HG03139 (cell line): ENCODE data around the gene C22orf39.

Experiments
- ATAC-seq: cut with Tn5 transposase; IDR thresholded peaks from one replicate; pipeline ENCODE4 v1.9.1; 2021; ENCODE audit not compliant: unreplicated experiment

Gene C22orf39

DNA sequence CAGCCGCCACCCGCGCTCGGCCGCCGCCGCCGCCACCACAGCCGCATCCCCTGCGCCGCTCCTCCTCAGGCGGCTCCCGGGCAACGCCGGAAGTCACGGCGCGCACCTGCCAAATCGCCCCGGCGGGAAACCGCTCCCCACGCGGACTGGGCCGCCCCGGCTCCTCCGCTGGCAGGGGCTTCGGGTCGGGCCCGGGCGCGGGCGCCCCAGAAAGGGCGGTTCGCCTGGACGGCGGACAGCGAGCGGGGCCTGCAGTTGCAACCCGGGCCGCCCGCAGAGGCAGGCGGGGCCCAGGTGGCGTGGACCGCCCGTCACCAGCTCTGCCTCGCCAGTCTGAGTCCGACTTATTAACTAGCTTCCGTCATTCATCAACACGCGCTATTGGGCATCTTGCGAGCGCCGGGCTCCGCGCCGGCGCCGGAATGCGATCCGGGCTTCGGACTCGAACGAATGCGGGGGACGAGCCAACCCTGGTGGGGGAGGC is 15.8 kb downstream of the C22orf39 start, which contains the start of gene HIRA:
HIRA (minus strand) TSS at position 85 of the 484 bp plus-strand sequence. CDS start 257 bp downstream, outside the sequence.
- peak; percentile 39 for ATAC-seq

DNA sequence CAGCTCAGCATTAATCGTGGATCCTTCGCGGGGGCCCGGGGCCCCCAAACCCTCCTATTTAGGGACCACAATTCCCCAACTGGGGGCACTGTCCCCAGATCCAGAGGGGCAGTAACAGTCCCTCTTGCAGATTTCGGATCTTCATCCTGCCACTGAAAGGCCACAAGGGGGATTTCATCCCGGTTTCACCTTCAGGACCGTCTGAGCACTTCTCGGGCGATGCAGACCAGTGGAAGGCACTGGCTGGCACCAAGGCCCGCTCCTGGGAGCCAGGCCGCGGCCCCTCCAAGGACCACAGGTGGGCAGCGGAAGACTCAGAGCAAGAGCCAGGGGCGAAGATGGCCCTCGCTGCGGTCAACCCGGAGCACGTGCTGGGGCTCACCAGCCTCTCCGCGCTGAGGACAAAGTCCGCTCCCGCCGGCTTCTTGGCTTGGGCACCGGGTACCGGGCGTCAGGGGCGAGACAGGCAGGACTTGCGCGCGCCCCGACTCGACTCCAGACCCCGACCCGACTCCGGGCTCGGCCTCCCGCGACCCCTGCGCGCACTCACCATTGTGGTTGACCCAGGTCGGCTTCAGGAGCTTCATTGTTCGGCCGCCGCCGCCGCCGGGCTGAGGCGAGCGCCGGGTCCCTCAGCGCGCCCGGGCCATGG is 16.5 kb downstream of the C22orf39 start:
- no peak for ATAC-seq

DNA sequence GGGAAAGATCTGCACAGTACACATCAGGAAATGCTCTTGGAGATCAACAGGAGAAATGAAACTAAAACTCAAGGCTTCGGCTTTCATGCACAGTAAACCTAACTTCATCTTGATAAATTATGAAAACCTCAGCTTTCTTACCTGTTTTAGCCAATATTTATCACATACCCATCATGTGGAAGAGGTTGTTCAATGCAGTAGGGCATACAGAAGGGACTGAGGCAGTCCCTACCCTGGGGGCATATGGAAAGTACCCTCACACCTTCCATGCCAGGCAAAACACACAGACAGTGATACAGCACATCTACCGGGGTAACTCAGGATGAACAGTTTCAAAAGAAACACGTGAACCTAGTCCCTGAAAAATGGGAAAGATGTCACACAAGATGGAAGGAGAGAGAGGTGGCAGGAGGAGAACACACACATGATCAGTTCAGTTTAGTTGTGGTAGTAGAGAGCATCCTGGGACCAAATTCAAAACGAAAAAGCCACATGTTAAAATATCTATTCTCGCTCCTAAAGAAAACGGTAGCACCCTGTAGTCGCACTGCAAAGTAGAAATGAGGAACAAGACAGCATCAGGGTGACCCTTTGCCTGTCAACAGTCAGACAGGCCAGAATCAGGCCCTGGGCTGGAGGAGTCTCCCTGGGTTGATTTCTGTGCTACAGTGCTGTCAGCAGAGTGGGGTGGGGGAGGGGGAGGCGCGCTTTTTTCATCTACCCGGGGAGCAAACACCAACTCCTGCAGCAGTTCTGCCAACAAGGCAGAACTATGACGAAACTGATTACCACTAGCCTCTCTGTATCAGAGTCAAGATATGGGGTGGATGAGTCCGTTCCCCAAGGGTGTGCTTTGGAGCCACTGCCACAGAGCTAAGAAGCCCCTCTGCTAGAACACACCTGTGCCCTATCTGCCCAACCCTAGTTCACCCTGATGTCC is 17.3 kb downstream of the C22orf39 start:
- ATAC-seq, result no peak

DNA sequence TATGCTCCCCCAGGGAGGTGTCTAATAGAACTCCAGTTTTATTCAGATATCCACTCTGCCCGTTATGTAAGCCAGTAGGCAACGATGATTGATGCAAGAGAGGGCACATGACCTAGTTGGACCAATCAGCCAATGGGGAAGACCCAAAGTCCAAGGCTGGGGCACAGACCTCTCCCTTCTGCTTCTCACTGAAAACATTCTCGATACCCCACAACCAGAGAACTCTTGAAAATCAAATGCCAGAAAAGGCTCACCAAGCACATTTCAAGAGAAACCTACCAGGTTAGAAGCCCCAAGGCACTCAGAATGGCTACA is 23.4 kb downstream of the C22orf39 start:
- no peak for ATAC-seq

DNA sequence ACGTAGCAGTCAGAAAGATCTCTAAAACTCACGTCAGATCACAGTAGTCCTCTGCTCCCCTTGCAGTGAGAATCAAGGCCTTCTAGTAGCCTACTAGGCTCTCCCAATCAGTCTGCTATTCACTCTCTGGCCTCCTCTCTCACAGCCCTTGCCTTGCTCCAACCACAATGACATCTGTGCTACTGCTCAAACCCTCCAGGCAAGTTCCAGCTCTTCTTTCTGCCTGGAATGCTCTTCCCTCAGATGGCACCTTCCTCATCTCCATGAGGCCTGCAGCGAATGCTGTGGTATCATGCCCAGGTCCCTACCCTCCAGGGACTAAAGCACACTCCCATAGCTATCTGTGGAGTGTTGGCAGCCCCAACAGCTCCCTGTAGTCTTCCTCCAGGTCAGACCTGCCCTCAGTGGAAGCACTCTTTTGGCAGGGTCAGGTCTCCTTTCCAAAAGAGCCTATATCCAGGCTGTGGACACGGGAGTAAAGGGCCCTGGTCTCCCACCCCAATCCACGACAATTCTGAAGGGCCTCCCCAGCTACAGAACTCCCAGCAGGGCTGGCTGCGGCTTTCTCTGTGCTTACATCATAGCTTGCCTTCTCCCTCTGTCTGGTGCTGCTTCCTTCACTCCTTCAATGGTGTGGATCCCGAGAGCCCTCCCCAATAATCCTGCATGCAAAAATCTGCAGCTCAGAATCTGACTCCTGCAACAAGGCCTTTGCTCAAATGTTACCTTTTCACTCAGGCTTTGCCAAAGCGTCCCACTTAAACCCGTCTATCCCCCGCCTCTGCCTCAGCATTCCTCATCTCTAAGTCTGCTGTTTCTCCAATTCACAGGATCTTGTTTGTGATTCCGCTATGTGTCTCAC is 24.8 kb downstream of the C22orf39 start:
- no peak for ATAC-seq

DNA sequence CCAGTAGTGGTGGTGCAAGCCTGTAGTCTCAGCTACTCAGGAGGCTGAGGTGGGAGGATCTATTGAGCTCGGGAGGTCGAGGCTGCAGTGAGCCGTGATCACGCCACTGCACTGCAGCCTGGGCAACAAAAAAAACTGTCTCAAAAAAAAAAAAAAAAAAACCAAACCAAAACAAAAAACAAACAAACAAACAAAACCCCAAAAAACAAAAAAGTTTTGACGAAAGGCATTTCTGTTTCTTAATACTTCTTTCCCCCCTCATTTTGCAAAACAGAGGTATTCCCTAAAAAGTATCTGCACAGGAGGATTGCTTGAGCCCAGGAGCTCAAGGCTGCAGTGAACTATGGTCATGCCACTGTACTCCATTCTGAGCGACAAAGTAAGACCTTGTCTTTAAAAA is 27.2 kb downstream of the C22orf39 start:
- no peak for ATAC-seq

DNA sequence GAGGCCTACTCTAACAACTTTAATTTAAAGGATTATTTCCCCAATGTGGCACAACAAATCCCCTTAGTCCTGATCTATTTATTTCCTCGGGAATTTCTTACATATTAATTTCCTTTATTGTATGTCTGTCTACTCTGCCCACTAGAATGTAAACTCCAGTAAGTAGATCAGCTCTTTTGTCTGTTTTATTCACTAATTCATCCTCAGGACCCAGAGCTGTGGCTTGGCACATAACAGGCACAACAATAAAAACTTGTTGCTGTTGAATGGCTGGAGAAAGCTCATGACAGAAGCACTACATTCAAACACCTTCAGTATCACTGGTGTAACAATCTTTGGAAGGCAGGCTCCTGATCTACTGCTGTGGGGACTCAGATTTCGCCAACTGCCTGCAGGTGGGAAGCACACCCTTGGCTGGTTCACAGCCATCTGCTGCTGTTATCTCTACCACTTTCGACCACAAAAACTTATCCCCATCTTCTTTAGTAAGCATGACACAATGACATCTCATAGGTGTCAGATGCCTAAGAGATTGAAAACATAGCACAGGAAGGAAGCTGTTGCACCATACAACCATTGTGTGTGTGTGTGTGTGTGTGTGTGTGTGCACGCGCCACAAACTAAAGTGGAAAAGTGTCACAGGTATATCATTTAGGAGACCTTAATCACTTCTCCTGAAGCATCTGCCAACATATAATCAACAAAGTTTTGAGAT is 27.9 kb downstream of the C22orf39 start:
- ATAC-seq, result no peak

DNA sequence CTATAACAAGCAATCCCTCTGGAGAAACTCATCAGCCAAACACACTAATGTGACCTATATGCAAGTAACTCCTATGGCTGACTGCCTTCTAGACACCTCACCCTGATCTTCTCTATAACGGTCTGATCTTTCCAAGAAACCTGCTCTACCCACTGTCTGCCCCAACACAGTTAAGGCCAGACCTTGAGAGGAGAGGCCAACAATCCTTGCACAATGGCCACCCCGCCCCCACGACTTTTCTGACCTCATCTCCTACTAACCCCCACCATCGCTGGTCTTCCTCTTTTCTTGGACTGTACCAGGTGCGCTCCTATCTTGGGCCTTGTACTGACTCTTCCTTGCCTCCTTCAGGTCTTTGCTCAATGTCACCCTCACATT is 28.4 kb downstream of the C22orf39 start:
- no peak for ATAC-seq

DNA sequence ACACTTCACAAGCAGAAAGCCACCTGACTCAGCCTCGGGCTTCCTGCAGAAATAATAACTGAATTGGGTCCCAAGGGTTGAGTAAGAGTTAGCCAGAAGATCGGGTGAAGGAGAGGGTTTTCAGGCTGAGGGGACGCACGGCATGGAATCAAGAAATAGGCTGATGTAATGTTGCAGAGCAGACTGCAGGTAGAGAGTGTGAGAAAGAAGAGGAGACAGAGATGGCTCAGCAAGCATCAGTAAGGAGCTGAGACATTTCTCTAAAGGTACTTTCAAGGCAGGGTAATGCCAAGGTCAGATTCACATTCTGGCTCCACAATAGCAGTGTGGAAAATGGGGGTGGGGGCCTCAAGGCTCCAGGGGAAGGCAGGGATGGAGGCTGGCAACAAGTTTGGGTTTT is 34.6 kb downstream of the C22orf39 start:
- no peak for ATAC-seq

DNA sequence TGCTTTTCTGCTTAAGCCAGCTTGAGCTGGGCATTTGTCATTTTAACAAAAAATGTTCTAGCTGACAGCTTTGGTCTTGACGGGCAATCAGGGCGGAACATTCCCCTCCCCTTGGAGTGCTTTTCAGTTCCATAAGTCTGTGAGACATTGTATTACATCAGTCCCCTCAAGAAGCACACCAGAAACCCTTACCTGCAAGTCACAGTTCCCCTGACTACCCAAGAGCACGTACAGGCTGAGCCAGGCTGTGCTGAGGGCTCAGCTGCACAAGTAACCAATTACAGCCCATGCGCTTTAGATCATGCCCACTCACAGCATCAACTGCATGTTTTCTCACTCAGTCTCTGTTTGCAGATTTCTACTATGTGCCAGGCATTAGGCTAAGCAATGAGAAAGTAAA is 35.0 kb downstream of the C22orf39 start:
- no peak for ATAC-seq

DNA sequence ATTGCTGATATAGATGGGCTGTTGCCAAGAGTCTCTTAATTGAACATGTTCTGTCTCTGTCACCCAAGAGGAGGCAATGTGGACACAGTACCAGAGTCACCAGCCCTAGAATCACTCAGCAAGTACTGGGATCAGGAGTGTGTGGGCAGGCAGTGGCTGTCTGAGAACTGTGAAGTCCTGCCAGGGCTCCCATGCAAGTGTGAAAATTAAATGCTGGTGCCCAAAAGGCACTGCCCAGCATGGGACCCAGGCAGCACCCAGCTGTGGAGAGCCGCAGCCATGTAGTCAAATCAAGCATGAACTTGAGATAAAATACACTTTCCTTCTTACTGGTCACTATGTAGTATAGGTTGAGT is 35.8 kb downstream of the C22orf39 start:
- ATAC-seq, result no peak

DNA sequence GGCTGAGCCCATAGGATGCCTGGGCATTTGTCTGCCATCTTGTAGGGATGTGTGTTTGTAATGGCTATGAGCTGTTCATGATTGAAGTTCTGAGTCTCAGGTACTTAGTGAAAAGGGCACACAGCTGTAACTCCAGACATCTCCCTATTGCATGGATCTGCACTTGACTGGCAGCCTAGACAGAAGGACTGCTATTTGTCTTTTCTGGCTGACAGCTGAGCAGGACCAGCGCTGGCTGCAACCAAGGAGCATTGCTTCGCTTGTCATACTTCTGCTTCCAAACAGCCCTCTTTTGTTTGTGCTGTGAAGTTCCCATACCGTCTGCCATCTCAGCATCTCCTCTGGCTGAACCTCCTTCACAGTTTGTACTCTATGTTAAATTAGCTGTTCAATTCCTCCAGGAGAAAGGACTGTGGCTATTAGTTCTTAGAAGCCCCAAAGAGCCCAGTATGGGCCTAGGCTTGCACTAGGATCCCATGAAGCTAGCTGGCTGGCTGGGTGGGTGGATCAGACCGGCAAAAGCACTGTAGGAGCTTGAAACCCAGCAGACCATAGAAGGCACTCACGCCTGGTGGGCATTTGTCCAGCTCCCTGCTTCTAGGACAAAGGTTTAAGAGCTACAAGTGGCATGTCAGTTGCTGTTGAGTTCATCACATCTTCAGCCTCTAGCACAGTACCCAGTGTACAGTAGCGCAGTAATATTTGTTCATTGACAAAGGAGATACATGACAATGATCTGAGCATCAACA is 36.4 kb downstream of the C22orf39 start:
- ATAC-seq, result no peak

DNA sequence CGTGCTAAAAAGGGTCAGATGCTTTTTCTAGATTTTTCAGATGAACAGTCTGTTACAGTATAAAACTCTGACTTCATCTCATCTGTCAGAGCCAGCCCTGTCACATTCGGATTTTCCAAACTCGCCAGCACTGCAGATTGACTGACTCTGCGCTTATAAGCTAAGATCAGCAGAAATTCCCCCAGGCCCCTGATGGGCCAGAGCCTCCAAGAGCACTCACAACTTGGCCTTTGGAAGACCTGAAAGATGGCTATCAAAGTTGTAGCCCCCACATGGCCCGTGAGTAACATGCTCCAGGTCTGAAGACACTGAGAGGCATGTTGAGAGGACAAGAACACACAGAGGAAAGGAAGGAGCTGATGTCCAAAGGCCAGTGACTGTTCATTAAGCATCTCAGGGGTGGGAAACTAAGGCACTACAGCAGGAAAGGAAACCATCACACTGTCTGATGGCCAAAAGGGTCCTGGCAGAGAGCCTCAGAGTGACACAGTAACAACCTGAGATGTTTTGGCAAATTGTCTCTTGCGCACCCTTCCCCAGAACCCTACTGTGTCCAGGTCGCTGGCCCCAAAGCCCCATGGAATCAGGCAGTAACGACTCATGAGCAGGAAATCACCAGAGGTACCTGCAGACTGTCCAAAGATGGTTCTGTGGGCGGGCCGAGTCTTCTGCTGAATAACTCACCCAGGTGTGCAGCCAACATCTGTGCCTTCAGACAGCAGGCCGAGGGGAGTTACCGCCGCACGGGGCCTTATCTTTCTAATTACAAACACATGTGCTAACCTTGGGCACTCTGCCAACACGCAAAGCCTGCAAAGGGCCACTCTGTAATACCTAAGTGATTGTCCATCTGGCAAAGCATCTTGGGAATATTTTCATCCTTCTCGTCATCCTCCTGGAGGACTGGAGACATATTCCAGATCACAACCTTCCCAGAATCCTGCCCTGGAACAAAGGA is 39.6 kb downstream of the C22orf39 start:
- ATAC-seq, result no peak

DNA sequence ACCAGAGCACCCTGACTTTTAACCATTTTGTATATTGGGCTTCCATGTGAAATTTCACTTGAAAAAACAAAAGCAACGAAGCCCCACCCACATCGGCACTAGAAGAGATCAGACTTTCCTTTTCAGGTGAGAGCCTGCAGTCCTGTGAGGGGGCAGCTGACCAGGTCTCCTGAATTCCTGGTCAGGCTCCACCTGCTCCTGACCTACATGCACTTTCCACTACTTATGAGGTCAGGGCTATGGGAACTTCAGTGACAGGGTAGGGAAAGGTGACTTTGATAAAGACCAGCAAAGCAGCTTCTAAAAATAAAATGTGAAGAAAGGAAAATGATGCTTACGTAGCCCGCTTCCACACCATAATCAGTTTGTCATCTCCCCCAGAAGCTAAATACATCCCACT is 40.7 kb downstream of the C22orf39 start:
- ATAC-seq, result no peak

DNA sequence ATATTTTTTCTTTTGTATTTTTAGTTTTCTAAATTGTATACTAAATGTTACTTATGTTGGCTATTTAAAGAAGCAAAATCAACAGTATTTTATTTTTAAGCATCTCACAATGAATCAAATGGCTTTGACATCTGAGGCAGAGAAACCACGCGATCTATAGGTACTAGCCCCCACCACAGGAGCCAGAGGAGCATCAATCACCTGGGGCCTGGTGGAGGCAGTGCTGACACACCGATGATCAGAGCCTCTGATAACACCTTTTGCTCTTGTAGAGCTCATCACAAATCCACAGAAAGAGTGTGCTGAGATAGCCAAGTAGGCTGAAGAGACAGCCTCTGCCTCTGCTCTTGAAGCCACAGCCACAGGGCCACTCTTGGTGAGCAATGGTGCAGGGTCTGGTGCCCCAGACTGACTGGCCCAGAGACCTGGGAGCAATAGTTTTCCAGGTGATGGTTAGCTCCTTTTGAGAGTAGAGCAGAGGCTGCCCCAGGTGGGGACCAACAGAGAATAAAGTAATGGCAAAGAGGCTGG is 41.2 kb downstream of the C22orf39 start:
- ATAC-seq, result no peak

DNA sequence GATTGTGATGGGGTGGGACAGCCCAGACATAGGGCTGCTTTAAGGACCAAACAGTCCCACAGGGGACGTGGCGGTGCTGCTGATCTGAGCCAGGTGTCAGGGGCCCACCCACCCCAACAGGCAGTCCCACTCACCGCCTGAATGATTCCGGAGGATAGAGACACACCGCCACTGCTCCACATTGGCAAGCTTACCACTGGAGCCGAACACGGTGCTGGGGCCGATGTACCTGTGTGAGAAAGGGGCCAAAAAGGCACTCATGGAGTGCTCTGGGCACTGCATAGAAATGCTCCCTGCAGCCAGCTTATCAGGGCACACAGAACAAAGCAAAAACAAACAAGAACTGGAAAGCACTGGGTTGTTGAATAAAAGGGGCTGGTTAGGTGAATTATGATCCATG is 41.9 kb downstream of the C22orf39 start:
- no peak for ATAC-seq

DNA sequence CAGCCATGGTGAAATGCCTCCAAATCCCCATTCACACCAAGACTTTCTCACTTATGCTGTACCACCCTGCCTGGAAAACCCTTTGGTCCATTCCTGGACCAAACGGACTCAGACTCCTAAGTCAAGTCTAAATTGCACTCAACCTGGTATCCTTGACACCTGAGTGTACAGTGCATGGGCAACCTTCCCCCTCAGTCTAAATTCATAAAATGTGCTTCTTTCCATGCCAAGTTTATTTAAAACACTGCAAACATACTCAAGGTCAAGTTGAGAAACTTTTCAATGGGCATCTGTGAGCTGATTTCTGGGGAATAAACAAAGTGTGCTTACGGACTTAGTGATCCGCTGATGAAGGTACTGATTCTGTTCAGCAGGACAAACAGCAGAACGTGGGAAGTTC is 42.4 kb downstream of the C22orf39 start:
- ATAC-seq, result no peak

DNA sequence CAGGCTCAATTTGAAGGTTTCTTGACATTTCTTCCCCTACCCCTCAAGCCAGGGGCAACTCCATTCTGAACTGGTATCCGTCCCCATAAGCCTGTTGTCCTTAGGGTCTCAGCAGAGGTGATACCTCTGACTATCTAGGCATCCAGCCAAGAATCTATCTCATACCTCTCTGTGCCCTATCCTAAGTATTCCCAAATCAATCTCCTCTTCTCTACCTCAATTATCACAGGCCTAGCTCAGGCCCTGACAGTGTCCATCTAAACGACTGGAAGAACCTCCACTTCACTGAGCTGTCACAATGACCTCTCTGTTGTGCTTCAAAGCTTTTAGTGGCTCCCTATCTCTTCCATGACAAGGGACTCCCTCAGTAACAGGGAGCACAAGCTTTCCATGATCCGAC is 42.8 kb downstream of the C22orf39 start:
- no peak for ATAC-seq
